ENCODE results near the gene BCL2L2.

DNA sequence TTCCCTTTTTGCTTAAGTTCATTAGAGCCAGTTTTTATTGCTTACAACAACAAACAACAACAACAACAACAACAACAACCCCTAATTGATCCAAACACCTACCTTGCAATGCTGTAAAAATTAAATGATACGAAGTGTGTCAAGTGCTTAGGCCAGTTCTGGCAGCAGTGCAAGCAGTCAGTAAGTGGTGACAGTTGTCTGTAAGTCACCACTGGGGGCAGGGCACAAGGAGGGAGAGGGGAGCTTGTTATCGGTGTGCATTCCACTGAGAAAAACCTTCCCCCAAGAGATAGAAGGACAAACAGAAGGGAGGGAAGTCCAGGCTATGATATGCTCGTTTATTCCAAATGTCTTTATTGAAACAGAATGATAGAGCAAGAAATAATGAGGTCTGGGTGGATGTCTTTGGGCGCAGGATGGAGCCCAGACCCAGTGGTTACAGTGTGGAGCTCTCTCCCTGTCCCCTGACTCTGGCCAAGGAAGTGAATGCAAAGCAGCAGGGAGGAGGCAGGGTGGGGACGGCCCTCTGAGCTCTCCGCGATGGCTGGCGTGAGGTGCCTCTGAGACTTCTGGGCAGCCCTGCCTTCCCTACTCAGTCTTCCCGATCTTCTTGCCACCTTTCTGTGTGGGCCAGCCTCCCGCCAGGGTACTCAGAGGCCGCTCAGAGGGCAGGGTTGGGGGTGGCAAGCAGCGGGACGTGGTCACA lies 39.5 kb downstream of the BCL2L2 start:
- TF ChIP-seq, protein P1, sequence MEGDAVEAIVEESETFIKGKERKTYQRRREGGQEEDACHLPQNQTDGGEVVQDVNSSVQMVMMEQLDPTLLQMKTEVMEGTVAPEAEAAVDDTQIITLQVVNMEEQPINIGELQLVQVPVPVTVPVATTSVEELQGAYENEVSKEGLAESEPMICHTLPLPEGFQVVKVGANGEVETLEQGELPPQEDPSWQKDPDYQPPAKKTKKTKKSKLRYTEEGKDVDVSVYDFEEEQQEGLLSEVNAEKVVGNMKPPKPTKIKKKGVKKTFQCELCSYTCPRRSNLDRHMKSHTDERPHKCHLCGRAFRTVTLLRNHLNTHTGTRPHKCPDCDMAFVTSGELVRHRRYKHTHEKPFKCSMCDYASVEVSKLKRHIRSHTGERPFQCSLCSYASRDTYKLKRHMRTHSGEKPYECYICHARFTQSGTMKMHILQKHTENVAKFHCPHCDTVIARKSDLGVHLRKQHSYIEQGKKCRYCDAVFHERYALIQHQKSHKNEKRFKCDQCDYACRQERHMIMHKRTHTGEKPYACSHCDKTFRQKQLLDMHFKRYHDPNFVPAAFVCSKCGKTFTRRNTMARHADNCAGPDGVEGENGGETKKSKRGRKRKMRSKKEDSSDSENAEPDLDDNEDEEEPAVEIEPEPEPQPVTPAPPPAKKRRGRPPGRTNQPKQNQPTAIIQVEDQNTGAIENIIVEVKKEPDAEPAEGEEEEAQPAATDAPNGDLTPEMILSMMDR (IDR thresholded peaks at IDR 0.05): no peak
- TF ChIP-seq EZH2 (IDR thresholded peaks at IDR 0.05; ENCODE audit: borderline replicate concordance, insufficient read depth, low read depth, low read length, poor library complexity, severe bottlenecking): no peak

All from B cell (primary cell).